Amniotic stem cell (primary cell): Measurements from ENCODE around the gene SRGAP1.

Experiments
- DNase-seq: peaks from one replicate; lab custom pipeline; 2025; lab: John Stamatoyannopoulos, UW

The SRGAP1 gene

GRCh38 chr12:63937378-63938316 lies 93.1 kb downstream of the SRGAP1 start:
- DNase-seq = no peak

GRCh38 chr12:63940310-63941005 lies 96.0 kb downstream of the SRGAP1 start:
- no peak for DNase-seq

- no peak for DNase-seq
Measured at GRCh38 chr12:63941166-63941800, 96.8 kb downstream of the SRGAP1 start.

- DNase-seq = no peak
Measured at GRCh38 chr12:63941879-63942278, 97.4 kb downstream of the SRGAP1 start.

GRCh38 chr12:63942464-63943241 lies 98.2 kb downstream of the SRGAP1 start:
- no peak for DNase-seq

- no peak for DNase-seq
Measured at GRCh38 chr12:63944034-63944579, 99.6 kb downstream of the SRGAP1 start.

- no peak for DNase-seq
Measured at GRCh38 chr12:63944586-63945228, 100.2 kb downstream of the SRGAP1 start.

GRCh38 chr12:63945777-63946176 lies 101.3 kb downstream of the SRGAP1 start:
- no peak for DNase-seq

- no peak for DNase-seq
Measured at GRCh38 chr12:63948211-63948610, 103.7 kb downstream of the SRGAP1 start.

- no peak for DNase-seq
Measured at GRCh38 chr12:63949902-63950301, 105.4 kb downstream of the SRGAP1 start.

GRCh38 chr12:63952995-63953394 lies 108.5 kb downstream of the SRGAP1 start:
- DNase-seq = no peak

- DNase-seq = no peak
Measured at GRCh38 chr12:63955831-63956666, 111.5 kb downstream of the SRGAP1 start.

GRCh38 chr12:63957496-63957895 lies 113.0 kb downstream of the SRGAP1 start:
- DNase-seq = no peak

GRCh38 chr12:63958876-63959580 lies 114.5 kb downstream of the SRGAP1 start:
- DNase-seq = no peak

- no peak for DNase-seq
Measured at GRCh38 chr12:63961048-63961447, 116.5 kb downstream of the SRGAP1 start.

- no peak for DNase-seq
Measured at GRCh38 chr12:63961543-63961942, 117.0 kb downstream of the SRGAP1 start.

- no peak for DNase-seq
Measured at GRCh38 chr12:63963868-63964267, 119.4 kb downstream of the SRGAP1 start.

GRCh38 chr12:63964301-63964700 lies 119.8 kb downstream of the SRGAP1 start:
- no peak for DNase-seq

- DNase-seq = no peak
Measured at GRCh38 chr12:63965936-63966605, 121.6 kb downstream of the SRGAP1 start.
